Progenitor cell of endocrine pancreas (in vitro differentiated cells): ENCODE measurements around the gene STK32C. TPM values are rescaled to one million over a fixed set of nuclear protein-coding genes. Genes with fewer than 3 reads are reported as not detected.

Experiments
- DNase-seq: peaks from one replicate; pipeline ENCODE4 v3.0.0; 2021; ENCODE audit warnings: low spot score; ENCODE audit not compliant: unreplicated experiment
- H3K27ac Mint-ChIP-seq: 2 replicates; pipeline ENCODE4 v1.8.0; 2021; ENCODE audit warnings: mild to moderate bottlenecking, moderate library complexity, mixed read lengths
- H3K27me3 Mint-ChIP-seq: 2 replicates; pipeline ENCODE4 v1.8.0; 2021; ENCODE audit warnings: mixed read lengths
- H3K36me3 Mint-ChIP-seq: 2 replicates; pipeline ENCODE4 v1.8.0; 2022; ENCODE audit warnings: mixed read lengths; ENCODE audit not compliant: insufficient read depth
- H3K4me1 Mint-ChIP-seq: 2 replicates; pipeline ENCODE4 v1.8.0; 2021; ENCODE audit warnings: low read depth, mixed read lengths
- H3K4me3 Mint-ChIP-seq: 2 replicates; pipeline ENCODE4 v1.8.0; 2021; ENCODE audit warnings: low read depth, mild to moderate bottlenecking, moderate library complexity, mixed read lengths
- H3K9me3 Mint-ChIP-seq: 2 replicates; pipeline ENCODE4 v1.8.0; 2021; ENCODE audit warnings: low read depth, mixed read lengths
- CTCF ChIP-seq: fragments of 200-600 bp; sonication (generic); IDR thresholded peaks from one replicate; pipeline ENCODE4 v1.5.0; 2021; ENCODE audit warnings: antibody characterized with exemption, mild to moderate bottlenecking; ENCODE audit not compliant: unreplicated experiment
- total RNA-seq: library from RNA; stranded (reverse); gene quantifications from 2 replicates; pipeline ENCODE4 v1.2.1, GENCODE V29; 2021

Gene STK32C
- total RNA-seq, 1 donor from 2014 or later, result 10.0 TPM

GRCh38 chr10:132250481-132251475 is 57.0 kb downstream of the STK32C start:
- no peaks in the 10 kb centered on the region for H3K36me3 Mint-ChIP-seq
- no peak overlapping the region for H3K27ac Mint-ChIP-seq
- H3K27me3 Mint-ChIP-seq, result peaks cover 15% of the 10 kb centered on the region
- no peaks in the 10 kb centered on the region for H3K4me1 Mint-ChIP-seq
- no peaks in the 10 kb centered on the region for H3K9me3 Mint-ChIP-seq
- no peak for TF ChIP-seq CTCF
- no peak overlapping the region for H3K4me3 Mint-ChIP-seq
- DNase-seq, result no peak

- Mint-ChIP-seq H3K4me1 (no peaks in the 10 kb centered on the region), H3K27me3 (peaks cover 15% of the 10 kb centered on the region), H3K4me3 (no peak overlapping the region), H3K36me3 (no peaks in the 10 kb centered on the region), H3K27ac (no peak overlapping the region), H3K9me3 (no peaks in the 10 kb centered on the region)
- no peak for DNase-seq
- TF ChIP-seq CTCF, result no peak
Measured at GRCh38 chr10:132249824-132250375, 57.9 kb downstream of the STK32C start.

- DNase-seq, result no peak
- H3K36me3 Mint-ChIP-seq, result no peaks in the 10 kb centered on the region
- no peak overlapping the region for H3K4me3 Mint-ChIP-seq
- no peaks in the 10 kb centered on the region for H3K9me3 Mint-ChIP-seq
- TF ChIP-seq CTCF, result no peak
- peaks cover 15% of the 10 kb centered on the region for H3K27me3 Mint-ChIP-seq
- no peaks in the 10 kb centered on the region for H3K4me1 Mint-ChIP-seq
- no peak overlapping the region for H3K27ac Mint-ChIP-seq
Measured at GRCh38 chr10:132249226-132249724, 58.5 kb downstream of the STK32C start.

GRCh38 chr10:132248455-132249225 is 59.1 kb downstream of the STK32C start:
- Mint-ChIP-seq H3K4me1 (no peaks in the 10 kb centered on the region), H3K4me3 (peak overlapping the region; percentile 69), H3K36me3 (no peaks in the 10 kb centered on the region), H3K9me3 (no peaks in the 10 kb centered on the region), H3K27me3 (peaks cover 10% of the 10 kb centered on the region), H3K27ac (no peak overlapping the region)
- no peak for TF ChIP-seq CTCF
- DNase-seq, result peak; percentile 33

- Mint-ChIP-seq H3K27me3 (peaks cover 6% of the 10 kb centered on the region), H3K27ac (no peak overlapping the region), H3K4me1 (no peaks in the 10 kb centered on the region), H3K36me3 (no peaks in the 10 kb centered on the region), H3K4me3 (peak overlapping the region; percentile 50), H3K9me3 (no peaks in the 10 kb centered on the region)
- no peak for TF ChIP-seq CTCF
- DNase-seq, result no peak
Measured at GRCh38 chr10:132247943-132248342, 59.8 kb downstream of the STK32C start.
